ENCODE measurements around the gene PSMD14. TPM values are rescaled to one million over a fixed set of nuclear protein-coding genes. Genes with fewer than 3 reads are reported as not detected.

The PSMD14 gene
- total and polyA plus RNA-seq, 2 of the 8 experiments (the other 6 are each of a cell fraction or from before 2014, with no cell fraction given): 53.9 to 88.7 TPM

- TF ChIP-seq CHD7 (IDR thresholded peaks at IDR 0.05; ENCODE audit: insufficient replicate concordance, low read length) (no peak), MAX (IDR thresholded peaks at IDR 0.05) (no peak), SRF (IDR thresholded peaks at IDR 0.05; ENCODE audit: low read depth, low read length) (no peak), KDM1A (IDR thresholded peaks at IDR 0.05; ENCODE audit: borderline replicate concordance, low read length) (no peak), TAF7 (optimal IDR thresholded peaks at IDR 0.05; ENCODE audit: borderline replicate concordance, low read depth, low read length) (no peak), TEAD4 (IDR thresholded peaks at IDR 0.05; ENCODE audit: low read depth, low read length) (no peak), ATF2 (IDR thresholded peaks at IDR 0.05; ENCODE audit: low read length) (no peak)
Measured at GRCh38 chr2:161362568-161363166, 54.4 kb downstream of the PSMD14 start (continued).

All from H1 (cell line).